GM18526 (cell line): ENCODE measurements around the gene DYRK2.

Source experiments
- POLR2A ChIP-seq: IDR thresholded peaks from 3 replicates; pipeline ENCODE4 v1.6.1; 2011; ENCODE audit not compliant: insufficient read length; ENCODE audit errors: extremely low read depth

Gene DYRK2

DNA sequence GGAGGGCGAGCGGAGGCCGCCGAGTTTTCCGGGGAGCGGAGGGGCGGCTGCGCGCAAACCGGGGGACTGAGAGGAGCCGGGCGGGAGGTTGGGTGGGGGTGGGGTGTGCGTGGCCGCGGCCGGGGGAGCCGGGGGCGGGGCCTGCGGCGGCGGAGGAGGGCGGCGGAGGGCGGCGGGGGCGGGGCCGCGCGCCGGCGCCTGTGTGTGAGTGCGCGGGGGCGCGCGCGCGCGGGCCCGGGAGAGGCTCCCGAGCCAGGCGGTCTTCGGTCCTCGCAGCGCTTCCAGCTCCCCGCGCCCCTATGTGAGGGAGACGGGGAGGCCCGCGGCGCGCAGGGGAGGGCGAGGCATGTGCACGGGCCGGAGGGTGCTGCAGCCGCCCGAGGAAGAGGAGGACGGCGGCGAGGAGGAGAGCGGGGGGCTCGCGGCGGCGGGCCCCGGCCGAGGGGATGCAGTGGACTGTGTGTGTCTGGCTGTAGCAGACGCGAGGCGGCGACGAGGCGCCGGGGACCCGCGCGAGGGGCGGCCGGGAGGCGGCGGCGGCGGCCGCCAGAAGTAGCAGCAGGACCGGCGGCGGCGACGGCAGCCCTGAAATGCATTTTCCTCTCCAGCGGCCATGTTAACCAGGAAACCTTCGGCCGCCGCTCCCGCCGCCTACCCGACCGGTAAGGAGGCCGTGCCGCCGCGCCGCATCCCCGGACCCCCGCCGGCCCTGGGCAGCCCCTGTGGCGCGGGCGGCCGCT lies at the start of gene DYRK2:
TSS of gene DYRK2 (plus strand) at position 225 of the 740 bp plus-strand sequence. CDS start at position 614, 389 bp downstream.
- TF ChIP-seq POLR2A: peak; percentile 81

DNA sequence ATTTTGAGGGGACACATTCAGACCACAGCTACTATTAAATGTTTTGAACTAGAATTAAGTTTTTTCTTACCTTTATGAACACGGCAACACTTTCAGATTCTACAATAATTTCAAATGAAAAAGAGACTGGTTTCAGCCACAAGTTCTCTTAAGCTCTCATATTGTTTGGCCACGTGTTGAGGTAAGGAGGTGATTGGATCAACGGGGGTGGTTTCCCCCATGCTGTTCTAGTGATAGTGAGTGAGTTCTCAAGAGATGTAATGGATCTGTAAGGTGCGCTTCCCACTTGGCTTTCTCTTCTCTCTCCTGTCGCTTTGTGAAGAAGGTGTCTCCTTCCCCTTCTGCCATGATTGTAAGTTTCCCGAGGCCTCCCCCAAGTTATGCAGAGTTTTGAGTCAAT lies 48.9 kb upstream of the DYRK2 start:
- TF ChIP-seq POLR2A: no peak

DNA sequence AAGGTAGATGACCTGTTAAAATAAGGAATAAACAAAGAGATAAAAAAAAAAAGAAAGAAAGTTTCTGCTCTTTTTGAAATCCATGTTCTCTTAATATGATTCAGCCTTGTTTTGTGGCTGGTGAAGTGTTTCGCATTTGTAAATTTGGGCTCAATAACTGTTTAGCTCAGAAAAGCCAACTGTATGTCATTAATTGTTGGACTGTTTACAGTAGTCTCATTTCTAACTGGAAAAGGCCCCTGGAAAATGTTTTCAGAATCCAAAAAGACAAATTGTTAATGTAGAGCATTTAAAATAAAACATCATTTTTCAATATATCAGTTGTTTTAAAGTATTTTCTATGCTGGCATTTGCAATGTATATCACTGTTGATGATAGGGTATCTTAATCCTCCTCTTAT lies 47.4 kb upstream of the DYRK2 start:
- TF ChIP-seq POLR2A: no peak

DNA sequence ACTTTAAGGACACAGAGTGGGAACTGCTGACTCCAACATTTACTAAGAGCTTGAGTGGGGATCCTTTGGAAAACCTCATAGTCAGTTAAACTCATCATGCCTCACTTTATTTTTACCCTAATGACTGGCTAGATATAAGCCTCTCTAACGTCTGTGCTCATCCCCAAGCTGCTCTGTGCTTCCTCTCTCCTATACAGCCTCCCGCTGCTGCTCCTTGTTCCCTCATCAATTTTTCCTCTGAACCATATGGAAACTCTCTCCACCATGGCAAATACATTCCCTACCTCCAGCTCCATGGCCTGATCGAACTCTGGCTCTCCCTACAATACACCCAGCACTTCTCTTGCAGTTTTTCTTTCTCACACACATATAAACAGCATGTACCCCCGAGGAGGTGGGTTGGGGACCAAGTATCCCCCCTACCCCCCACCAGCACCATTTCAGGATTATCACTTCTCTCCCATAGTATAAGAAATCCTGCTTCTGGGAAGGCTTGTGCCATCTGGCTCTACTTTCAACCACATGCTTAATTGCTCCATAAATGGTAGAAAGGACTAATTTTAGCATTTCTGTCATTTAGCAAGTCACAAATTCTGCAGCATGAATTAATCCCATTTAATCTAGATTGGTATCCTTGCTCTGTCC lies 39.2 kb upstream of the DYRK2 start:
- no peak for TF ChIP-seq POLR2A

DNA sequence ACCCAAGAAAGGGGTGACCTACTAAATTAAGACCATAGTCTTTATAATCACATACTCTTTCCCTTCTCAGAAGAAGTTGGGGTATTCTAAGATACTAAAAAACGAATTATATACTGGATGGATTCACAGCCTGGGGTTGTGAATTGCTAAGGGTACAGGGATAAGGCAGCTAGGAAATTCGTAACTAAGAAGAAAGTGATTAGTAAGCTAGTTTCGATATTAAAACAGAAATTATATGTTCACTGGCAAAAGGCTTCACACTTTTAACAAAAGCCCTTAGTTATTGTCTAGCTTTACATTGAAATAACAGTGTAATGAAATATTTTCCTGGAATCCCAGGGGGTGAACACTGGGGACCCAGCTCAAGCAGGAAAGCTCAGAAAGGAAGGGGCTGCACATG lies 35.5 kb upstream of the DYRK2 start:
- TF ChIP-seq POLR2A: no peak

DNA sequence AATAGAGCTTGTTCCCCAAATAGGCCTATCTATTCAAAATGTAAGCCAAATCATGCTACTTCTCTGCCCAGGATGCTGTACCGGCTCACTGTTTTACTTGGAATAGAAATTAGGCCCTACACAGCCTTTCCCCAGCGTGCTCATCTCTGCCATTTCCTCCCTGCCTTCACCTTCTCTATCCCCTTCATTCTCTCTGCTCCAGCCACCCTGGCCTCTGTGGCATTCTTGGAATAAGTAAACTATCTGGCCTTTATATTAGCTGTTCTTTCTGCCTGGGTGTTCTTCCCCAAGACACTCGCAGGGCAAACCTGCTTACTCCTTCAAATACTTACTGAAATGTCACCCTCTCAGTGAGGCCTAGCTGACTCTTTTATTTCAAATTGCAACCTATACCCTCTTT lies 30.9 kb upstream of the DYRK2 start:
- TF ChIP-seq POLR2A: no peak

DNA sequence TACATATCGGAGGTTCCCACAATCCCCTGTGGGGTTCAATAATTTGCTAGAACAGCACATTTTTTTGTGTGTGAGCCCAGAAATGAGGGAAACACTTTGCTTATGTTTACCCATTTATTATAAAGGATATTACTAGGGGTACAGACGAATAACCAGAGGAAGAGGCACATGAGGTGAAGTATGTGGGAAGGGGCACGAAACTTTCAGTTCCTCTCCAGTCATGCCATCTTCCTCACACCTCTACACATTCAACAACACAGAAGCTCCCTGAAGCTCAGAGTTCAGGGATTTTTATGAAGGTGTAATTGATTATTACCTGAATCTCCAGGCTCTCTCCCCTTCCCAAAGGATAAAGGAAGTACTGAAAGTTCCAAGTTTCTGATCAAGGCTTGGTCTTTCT lies 30.2 kb upstream of the DYRK2 start:
- TF ChIP-seq POLR2A: no peak

DNA sequence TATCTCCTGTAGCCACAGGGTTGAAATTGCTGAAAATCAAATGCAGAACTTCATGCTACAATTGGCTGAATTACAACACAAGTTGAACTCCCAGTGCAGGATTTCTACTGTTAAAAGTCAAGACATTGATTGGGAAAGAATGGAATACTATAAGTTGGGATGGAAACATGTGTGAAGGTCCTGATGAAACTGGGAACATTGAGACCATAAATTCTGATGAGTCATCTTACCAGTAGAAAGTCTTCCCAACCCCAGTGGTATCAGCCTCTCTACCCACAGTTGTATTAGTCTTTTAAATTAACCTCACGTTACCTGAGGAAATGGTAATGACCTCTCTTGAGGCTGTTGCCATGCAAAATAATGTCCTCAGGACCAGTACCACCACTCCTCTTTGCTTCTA lies 27.4 kb upstream of the DYRK2 start:
- no peak for TF ChIP-seq POLR2A

DNA sequence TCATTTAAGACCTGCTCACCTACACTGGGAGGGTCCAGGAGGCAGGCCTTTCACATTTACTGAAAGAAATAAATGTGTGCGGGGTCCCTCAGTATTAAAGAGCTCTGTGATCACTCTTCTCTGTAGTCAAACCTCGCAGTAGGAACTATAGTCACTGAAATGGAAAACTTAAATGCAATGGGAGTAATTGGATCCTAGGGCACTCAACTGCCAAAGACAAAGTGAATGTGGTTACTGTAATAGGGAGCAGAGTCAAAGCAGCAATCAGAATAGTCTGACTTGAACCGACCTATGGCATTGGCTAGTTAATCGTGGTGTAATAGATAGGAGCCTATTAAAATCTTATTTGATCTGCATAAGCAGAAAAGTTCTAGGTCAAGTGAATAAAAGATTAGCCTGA lies 26.6 kb upstream of the DYRK2 start:
- no peak for TF ChIP-seq POLR2A

DNA sequence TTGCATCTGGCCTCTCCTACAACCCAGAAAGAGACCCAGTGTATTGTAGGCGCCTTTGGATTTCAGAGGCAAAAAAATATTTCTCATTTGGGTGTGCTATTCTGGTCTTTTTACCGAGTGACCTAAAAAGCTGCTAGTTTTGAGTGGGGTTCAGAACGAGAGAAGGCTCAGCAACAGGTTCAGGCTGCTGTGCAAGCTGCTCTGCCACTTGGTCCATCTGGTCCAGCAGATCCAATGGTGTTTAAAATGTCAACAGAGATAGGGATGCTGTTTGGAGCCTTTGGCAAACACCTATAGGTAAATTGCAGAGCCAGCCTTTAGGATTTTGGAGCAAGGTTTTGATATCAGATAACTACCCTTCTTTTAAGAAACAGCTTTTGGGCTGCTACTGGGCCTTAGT lies 25.3 kb upstream of the DYRK2 start:
- TF ChIP-seq POLR2A: no peak

DNA sequence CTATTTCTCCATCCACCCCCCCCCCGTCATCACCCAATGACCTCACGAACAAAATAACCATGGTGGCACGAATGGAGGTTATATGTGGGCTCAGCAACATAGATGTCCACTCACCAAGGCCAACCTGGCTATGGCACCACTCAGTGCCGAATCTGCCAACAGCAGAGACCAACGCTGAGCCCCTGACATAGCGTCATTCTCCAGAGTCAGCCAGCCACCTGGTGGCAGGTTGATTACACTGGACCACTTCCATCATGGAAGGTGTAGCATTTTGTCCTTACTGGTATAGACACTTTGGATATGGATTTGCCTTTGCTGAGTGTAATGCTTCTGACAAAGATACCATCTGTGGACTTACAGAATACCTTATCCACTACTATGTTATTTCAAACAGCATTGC lies 24.2 kb upstream of the DYRK2 start:
- no peak for TF ChIP-seq POLR2A

DNA sequence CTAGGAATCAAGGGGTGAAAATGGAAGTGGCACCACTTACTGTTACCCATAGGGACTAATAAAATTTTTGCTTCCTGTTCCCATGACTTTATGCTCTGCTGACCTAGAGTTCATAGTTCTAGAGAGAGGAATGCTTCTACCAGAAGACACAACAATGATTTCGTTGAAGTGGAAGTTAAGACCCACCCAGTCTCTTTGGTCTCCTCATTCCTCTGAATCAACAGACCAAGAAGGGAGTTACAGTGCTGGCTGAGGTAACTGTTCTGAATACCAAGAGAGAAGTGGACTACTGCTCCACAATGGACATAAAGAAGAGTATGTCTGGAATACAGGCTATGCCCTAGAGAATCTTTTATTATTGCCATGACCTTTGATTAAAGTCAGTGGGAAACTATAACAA lies 23.5 kb upstream of the DYRK2 start:
- TF ChIP-seq POLR2A: no peak

DNA sequence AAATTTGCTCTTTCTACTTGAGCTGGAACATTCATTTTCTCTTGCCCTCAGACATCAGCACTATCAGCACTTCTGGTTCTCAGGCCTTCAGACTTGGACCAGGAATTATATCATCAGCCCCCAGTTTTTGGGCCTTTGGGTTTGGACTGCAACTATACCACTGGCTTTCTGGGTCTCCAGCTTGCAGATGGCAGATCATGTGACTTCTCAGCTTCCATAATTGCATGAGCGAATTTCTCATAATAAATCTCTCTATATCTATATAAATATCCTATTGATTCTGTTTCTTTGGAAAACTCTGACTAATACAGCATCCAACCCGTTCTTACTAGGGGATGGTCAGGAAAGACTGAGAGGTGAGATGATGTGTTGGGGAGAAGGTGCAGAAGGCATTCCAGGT lies 22.4 kb upstream of the DYRK2 start:
- TF ChIP-seq POLR2A: no peak

DNA sequence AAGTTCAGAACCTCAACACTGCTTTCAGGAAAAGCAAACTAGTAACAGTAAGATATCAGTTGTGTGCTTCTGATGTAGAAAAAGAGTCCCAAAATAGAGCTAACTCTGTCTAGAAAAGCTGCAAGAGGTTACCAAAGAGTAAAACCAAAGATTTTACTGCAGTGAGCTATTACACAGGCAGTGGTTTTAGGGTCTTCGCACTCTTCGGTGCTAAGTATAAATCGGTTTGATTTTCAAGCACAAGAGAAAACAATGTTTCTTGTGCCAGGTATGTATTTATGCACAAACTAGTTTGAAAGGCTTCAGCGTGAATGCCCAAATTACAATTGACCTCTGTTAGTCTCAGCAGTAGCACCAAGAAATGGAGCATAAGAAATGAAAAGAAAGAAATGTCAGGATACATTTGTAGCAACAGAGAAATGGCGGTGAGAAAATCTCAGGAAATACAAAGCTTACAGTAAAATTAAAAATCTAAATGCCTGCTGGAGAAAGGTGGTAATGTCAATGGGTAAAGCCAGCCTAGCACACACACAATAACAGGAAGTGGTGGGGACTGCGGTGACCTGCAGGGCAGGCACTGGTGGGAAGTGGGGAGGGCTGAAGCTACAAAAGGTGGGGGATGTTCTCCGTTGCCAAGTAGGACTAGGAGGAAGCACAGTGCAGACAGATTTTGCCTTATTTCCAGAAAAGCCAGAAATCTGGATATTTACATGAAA lies 18.0 kb upstream of the DYRK2 start:
- no peak for TF ChIP-seq POLR2A

DNA sequence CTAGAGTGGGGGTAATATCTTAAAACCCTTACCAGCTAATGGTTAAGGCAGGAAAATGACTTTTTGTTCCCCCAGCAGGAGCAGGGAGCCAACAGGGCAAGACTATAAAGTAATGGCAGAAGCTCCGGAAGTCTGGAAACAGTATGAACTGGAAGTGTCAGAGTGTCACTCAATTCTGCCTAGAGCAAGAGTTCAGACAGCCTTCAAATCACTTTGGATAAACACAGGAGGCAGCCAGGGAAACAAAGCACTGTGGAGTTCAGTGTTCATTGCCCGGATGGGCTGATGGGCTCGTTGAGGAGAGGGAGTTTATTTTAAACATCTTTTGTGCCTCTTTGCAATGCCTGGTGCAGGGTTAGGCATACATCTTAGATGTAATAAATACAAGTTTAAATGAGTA lies 16.5 kb upstream of the DYRK2 start:
- TF ChIP-seq POLR2A: no peak

DNA sequence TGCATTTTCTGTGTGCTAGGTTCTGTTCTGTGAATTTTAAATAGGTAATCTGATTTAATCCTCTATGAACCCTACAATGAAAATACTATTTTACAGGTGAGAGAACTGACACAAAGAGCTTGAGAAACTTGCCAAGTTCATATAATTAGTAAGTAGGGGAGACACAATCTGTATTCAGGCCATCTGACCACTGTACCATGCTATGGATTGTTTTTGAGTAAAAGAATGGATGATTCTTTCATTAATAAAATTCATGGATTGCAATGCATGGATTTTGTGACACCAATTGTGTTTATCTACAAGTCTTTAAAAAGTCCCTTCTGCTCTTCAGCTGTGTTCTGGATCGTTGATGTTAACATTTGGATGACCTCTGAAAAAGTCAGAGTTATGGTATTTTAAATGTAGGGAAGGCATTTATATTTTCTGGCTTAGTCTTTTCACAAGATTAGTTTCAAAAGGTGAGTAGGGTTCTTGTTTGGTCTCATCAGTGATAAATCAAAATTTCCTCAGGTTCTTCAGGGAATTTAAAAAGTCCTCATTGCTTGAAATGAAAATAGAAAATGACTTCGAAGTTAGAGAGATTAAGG lies 15.4 kb upstream of the DYRK2 start:
- no peak for TF ChIP-seq POLR2A
